Ammon's horn (tissue), 1 donor: Measurements from ENCODE around the gene RASGRF1.

Experiments
- DNase-seq: peaks from one replicate; pipeline ENCODE4 v3.0.0-alpha.2; 2016; ENCODE audit warnings: low spot score

The RASGRF1 gene

DNA sequence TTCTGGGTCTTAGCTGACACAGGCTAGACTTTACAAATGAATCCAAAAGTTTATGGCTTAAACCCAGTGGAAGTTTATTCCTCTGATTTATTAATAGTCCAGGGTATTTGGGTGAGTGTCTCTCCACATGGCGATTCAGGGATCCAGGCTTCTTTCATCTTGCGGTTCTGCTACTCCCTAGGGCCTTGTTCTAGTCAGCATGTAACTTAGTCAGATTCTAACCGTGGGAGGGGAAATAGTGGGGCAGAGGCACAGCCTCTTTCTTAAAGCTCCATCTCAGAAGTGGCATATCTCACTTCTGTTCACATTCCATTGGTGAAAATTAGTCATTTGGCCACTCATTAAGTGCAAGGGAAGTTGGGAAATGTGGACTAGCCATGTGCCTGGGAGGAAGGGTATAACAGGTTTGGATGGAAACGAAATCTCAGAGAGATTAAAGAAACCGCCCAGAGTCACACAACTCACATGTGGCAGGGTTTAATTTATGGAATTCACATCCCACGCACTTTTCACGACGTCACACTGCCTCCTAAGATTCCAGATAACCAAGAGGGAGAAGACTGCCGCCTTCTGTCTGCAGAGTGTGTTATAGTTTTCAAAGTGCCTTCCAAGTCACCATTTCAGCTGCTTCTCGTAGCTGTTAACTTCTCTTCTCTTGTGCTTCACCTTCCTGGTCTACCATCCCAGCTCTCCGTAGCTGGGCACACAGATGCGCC is 11.4 kb upstream of the RASGRF1 start:
- DNase-seq: no peak

DNA sequence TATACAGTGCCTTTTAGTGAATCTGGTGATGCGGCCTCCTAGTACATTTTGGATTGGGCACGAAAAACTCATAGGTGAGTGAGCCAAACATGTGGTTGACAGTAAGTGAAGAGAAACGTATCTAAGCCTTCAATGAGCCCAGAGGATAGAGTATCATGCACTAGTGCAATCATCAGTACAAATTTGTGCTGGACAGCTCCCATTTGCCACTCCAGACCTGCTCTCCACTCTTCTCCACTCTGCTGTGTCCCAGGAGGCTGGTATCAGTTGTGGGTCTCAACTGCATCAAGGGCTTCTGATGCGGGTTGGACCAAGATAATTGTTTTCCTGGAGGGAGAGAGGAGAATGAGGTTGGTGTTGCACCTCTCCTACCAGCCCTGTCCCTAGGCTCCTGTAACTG is 9.1 kb upstream of the RASGRF1 start:
- no peak for DNase-seq

DNA sequence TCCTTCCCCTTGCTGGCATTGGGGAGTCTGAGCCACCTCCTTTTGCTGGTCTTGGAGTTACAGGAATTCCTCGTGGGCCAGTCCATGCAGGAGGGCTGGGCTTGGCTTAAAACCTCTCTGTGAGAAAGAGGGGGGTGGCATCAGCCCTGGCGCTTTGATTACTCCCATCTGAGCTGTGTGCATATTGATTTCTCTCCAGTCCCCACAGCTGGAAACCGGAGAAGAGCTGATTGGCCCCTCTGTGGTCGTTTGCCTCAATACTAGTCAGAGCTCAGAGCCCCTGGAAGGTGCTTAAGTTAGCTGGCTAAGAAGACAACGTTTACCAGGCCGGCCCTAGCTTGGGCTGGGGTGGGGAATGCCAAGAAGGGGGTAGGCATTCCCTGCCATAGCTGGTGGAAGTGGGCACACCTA is 4.0 kb upstream of the RASGRF1 start:
- DNase-seq: no peak

DNA sequence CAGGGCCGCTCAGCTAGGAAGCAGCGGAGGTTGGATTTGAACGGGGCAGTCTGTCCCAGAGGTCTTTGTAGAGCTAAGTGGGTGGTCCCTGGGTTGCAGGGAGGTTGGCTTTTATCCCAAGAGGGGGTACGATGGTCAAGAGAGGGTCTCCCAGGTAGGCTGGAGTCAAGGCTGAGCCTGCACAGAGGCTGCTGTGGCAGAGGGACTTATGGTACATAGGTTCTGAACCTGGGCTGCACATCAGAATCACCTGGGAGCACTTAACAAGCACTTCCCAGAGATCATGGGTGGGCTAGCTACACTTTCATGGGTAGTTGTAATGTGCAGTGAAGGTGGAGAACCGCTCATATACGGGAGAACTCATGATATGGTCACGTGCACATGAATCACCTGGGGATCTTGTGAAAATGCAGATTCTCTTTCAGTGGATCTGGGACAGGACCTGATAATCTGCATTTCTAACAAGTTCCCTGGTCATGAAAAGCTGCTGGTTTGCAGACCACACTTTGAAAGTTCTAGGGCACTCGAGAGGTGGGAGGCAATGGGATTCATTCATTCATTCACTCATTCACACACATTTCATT is 2.9 kb upstream of the RASGRF1 start:
- DNase-seq: no peak

DNA sequence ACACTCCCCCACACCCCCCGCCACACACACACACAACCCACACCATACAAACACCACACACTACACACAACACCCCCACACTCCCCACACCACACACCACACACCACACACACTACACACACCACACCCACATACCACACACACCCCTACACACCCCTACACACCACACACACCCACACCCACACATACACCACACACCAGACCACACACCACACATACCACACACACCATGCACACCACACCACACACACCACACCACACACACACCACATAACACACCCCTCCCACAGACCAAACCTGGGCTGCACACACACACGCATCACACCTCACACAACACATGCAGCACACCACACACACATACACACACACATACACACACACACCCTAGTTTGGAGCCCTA is 1.8 kb upstream of the RASGRF1 start:
- DNase-seq: no peak

DNA sequence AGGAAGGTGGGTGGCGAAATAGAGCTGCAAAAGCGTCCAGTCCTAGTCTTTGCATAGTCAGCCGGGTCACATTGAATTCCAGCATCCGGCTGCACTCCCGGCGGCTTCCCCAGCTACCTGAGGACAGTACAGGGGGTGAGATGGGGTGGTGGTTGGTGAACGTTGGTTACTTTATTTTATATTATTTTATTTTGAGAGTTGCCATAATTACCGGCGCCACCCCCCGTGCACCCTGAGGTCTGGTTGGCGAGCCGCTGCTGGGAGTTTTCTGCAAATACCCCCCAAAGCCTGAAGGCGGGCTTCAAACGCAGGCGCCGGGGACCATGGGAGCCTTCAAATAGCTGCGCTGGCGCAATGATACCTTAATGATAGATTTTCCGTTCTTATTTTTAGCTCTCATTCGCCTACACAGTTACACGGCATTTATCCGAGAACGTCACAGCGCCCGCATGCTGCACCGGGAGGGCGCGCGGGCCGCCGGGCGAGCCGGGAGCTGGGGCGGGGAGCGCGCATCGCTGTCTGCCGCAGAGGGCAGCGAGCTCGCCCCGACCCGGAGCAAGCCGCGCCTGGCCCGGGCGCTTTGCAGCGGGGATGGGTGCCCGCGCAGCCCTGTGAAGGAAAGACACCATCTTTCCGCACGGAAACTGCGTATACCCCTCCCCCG is 756 bp upstream of the RASGRF1 start:
- DNase-seq: peak; percentile 62

DNA sequence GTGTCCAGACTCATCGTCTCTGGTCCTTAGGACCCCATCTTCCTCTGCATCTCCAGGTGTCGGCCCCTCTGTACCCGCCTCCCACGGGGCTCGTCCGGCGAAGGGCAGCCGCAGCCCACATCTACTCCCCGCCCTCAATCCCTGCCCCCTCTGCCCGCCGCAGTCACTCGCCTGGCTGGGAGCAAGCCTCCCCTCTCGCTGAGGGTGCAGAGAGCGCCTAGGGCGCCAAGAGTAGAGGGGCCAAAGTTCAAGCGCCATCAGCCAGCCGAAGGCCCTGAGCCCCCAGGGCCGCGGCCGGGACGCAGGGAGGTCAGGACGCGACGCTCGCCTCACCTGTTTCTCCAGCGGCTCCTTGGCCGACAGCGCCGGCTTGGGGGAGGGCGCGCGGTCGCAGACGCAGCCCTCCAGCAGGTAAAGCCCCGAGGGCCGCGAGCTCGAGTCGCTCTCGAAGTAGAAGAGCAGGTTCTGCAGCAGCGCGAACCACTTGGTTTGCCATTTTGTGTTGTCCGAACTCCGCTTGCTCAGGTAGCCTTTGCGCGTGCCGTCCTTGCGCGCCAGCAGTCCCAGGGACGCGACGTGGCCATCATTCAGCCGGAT is 592 bp downstream of the RASGRF1 start:
- no peak for DNase-seq

DNA sequence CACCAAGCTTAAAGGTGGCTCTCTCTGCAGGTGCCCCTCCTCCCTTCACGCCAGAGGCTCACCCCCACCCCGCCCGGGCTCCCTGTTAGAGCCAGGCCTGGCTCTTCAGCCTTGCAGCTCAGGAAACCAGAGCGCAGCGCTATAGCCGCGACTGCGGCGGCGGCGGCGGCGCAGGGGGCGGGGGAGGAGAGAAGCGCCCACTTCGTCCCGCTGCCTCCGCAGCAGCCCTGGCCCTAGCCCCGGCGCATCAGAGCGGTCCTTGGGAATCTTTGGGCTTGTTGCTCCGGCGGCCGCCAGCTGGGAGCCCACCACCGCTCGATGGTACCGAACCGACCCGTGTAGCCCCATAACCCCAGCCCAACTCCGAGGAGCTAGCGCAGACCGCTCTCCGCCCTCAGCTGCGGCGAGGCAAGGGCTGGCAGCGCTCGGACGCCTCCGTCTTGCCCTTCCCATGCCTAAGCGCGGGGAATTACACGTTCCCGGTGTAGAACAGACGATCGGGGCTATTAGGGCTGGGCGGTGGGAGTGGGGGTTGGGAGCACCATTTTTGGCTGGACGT is 1.2 kb downstream of the RASGRF1 start:
- no peak for DNase-seq

DNA sequence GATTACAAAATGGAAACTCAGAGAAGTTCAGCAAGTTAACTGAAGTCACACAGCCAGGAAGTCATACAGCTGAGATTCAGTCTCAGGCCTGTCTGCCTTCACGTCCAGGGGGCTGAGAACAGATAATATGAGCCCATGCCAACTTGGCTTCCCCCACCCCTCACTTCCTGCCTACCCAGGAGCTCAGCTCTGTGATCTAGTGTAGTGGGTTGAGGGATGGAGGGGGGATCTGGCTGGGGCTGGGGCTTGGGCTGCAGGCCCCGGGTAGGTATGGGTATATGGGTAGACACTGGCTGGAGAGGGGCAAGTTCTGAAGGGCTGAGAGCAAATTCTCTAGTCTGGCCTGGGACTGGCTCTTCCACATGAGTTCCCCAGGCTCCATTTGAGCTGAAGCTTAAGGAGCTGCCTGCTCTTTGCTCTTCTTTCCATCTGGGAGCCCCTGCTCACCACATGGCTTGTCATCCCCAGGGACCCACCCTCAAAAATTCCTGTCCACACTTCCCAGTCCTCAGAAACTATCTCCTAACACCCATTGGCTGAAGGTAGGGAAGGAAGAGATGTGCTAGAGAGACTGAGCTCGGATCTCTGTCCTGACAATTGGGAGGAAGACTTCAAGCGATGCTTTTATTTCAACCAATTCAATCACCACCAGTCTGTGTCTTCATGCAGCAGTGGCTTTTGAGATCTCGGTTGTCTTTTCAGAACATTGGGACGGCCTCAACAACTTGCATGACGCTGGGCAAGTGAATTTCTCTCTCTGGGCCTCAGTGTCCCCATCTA is 2.0 kb downstream of the RASGRF1 start:
- no peak for DNase-seq

DNA sequence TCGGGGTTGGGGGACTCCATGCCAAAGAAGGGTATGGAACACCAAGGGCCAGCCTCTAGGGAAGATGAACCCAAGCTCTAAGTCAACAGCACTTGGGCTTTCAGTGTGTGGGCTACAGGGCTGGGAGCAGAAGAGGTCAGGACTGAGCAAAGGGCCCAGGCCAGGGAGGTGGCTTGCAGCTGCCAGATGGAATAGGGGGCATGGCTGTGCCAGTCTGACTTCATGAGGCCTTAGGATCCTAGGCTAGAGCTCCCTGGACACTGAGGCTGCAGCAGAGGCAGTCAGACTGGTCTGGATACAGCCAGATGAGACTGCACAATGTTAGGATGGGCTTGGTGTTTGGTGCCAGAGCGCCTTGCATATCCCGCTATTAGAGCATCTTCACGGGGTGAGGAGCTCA is 3.8 kb downstream of the RASGRF1 start:
- DNase-seq: no peak

DNA sequence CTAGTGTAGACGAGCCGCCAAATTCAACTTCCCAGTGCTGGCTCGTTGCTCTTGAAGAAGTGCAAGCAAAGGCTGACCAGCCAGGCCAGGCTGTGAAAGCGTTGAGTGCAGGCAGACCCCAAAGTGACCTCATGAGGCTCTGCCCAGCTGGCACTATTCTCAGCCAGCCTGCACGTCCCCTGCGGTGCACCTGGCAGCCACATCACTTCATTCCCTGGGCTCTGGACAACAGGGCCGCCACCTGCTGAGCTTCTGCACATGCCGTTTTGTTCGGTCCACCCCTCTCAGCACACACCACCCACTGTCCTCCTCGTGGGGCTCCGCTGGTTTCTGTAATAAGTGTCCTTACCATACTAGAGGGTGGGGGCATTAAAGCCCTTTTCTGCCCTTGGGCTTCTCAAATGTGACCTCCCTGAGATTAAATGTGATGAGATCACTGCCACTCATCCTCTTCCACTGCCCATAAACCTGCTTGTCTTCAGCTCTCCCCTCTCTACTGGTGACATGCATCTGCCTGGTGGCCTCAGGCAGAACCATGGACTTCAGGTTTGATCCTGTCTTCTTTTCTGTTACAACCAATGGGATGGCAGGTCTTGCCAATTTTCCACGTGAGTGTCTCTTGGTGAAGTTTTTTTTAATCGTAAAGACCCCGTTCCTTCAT is 6.1 kb downstream of the RASGRF1 start:
- DNase-seq: no peak

DNA sequence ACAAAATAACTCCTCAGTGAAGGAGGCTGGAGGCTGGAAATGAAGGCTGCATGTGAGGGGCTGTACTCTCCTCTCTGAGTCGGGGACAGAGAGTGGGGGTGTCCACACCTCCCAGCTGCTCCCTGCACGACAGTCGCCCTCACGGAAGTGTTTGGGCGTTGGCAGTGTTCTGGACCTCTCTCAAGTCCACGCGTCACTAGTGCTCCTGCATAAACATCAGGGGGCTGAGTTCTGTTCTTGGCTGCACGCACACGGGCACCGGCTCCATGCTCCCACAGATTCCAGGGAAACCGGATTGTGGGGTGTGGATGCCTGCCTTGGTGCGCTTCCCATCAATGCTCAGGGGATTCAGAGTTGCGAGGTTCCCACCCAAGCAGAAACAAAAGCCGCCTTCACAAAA is 7.4 kb downstream of the RASGRF1 start:
- DNase-seq: no peak

DNA sequence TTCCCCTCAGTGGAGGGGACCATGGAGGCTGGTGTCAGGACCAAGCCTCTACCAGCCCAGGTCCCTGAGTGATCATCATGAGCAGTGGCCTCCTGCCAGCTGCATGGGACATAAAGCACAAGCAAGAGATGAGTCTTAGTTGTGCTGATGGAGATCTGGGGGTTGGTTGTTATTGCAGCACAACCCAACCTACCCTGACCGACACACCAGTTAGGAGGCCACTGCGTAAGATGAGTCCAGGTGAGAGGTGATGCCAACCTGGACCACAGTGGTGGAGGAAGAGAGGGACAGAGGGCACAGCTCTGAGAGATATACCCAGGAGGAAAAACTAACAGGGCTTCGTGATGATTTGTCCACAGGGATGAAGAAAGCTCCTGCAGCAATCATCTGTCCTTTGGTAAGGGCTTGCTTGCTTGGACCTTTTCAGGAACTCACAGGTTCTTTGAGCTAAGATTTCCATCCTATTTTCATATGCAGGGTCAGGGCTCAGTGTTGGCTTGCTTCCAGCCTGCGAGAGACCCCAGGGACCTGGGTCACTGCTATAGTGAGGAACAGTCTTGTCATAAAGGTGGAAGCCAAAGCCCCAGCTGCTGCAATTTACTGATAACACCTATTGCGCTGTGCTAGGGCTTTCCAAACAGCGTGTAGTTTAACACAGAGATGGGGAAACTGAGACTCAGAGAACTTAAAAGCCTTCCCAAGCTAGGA is 8.1 kb downstream of the RASGRF1 start:
- no peak for DNase-seq

DNA sequence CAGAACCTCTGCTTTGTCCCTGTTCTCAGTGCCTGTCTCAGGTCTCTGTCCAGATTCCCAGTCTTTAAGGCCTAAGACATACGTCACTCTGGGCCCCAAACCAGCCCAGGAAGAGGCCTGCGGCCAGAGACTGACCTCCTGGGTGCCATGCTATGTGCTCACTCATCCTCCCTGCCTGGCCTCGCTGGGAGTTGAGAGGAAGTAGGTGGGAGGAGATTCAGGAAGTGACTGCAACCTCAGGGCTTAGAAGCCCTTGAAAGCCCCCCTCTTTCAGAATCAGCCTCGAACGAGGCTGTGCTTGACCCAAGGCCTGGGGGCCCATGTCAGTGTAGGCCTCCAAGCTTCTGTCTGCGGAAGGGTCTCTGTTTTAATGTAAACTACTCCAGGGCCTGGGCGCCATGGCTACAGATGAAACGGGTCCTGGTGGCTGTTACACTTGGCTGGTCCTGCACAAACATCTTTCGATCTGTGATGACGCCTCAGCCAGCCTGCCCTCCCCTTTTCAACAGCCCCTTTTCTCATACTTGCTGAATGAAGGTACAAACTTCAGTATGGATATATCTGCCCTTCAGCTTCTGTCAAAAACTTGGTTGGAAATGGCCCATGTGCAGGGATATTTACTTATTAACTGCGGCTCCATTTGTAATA is 11.7 kb downstream of the RASGRF1 start:
- DNase-seq: no peak

DNA sequence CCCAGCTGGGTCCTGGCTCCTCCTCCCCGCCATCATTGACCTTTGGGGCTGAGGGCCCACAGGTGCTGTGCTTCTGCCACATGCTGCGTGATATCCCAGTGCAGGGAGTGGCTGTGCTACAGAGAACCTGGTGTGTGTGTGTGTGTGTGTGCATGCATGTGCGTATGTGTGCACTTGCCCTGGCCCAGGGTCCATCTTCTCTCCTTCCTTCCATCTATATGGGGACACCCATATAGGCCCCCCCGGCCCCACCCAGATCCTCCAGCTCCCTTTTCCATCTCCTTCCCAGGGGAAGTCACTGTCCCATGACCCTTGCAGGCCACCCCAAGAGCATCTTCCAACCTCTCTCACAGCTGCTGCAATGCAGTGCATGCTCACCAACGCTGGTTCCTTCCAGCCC is 12.6 kb downstream of the RASGRF1 start:
- DNase-seq: no peak

DNA sequence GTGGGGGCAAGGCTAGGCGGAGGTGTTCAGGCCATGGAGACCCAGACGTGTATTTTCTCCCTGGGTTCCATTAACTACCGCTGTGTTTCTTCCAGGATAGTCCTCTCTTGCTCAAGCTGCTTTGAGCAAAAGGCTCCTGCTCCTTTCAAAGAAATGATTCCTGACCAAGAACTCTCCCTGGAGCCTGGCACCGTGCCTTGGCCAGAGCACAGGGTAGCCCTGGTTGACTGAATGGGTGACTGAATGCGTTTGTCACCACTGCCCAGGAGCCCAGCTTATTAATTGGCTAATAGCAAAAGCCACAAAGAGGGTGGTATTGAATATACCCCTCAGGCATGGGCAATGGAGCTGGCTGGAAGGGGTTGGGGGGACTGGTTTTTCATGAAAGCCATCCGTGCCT is 13.9 kb downstream of the RASGRF1 start:
- peak; percentile 37 for DNase-seq

DNA sequence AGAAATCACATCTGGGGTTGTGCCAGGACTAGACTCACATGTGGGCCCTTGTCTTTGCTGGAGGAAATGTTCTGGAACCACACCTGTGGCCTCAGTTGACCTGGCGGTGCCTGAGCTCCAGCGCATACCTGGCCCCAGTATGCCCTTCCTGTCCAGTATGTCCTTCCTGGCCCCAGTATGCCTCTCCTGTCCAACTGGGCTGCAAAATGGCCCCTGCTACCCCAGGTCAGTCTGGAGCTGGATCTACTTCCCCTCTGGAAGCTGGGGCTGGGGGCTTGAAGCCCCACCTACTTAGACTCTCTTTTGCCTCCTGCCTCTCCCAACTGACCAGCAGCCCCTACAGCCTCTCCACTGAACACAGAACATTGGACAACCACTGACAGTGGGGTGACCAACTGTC is 15.3 kb downstream of the RASGRF1 start:
- no peak for DNase-seq

DNA sequence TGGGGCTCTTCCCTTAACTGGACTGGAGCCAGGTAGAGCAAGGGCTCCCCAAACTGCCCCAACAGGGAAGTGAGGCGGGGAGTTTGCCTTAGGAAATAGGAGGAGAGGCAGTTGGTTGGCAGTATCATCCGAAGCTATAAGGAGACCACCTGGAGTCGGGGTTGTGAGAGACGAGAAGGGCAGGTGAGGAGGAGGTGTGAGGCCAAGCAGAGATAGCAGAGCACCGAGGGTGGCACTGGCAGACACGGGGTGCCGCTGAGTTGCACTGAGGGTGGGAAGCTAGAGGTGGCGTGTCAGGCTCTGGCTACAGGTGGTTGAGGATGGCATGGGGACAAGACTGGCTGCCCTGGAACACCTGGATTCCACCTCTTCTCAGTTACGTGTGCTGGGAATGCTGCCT is 17.2 kb downstream of the RASGRF1 start:
- no peak for DNase-seq

DNA sequence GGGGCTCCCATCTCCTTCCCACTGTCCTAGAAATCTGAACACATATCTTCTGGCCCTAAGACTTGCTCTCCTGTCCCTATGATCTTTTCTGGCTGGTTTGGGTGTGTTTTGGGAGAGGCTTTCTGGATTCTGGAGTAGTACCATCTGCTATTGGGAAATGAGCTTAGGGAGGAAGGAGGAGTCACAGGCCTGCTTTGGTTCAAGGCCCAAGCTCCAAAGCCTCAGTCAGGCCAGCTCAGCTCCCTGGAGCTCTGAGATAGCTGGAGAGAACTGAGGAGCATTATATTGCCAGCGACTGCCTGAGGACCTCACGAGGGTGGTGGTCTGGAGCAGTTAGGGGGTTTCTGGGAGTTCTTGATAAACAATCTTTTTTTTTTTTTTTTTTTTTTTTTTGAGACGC is 18.7 kb downstream of the RASGRF1 start:
- no peak for DNase-seq

DNA sequence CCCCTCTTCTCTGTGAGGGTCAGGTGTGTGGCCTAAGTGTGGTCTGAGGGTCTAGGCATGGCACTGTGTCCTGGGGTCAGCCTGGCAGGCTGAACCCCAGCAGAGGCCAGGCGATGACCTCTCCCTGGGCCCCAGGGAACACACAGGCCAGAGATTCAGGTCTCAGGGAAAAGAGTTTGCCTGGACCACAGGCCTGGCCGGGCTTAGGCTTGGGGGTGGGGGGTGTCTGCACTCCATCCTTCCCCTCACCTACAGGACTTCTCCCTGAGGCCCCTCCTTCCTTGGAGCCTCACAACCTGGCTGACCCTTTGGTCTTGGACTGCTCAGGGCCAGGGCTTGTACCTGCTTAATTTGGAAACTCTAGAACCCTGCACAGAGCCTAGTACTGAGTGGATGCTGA is 21.8 kb downstream of the RASGRF1 start:
- DNase-seq: no peak
